ENCODE data around the gene METTL6. TPM values are rescaled to one million over a fixed set of nuclear protein-coding genes. Genes with fewer than 3 reads are reported as not detected.

The METTL6 gene
- total RNA-seq, 1 experiment from 2014 or later: 24.4 TPM

GRCh38 chr3:15429080-15429479 lies 1.7 kb upstream of the METTL6 start:
- DNase-seq (ENCODE audit: low spot score): no peak
- TF ChIP-seq EZH2 (IDR thresholded peaks at IDR 0.05; ENCODE audit: borderline replicate concordance, low read depth, low read length, poor library complexity, severe bottlenecking) (no peak), CTCF (conservative IDR thresholded peaks at IDR 0.05; ENCODE audit: low read depth, low read length) (no peak)
- H3K4me3 ChIP-seq (ENCODE audit: low read depth, low read length, poor library complexity, severe bottlenecking): peak overlapping the region; percentile 79
- H3K4me1 ChIP-seq (ENCODE audit: insufficient read depth, low read length, poor library complexity, severe bottlenecking): peaks cover 10% of the 10 kb centered on the region
- H3K27me3 ChIP-seq (replicated peaks; ENCODE audit: insufficient read depth, low read depth, low read length, poor library complexity): no peaks in the 10 kb centered on the region
- CTCF ChIA-PET: no interaction called here
- H3K36me3 ChIP-seq (ENCODE audit: insufficient read depth, low read length, poor library complexity, severe bottlenecking): peaks cover 36% of the 10 kb centered on the region
- intact Hi-C loops (cut with micrococcal nuclease; ENCODE audit: unreplicated experiment): no loop called here
- POLR2A ChIA-PET (ENCODE audit: low non-redundant PET): no interaction called here
- no peak overlapping the region for H3K27ac ChIP-seq (ENCODE audit: low read depth, low read length, poor library complexity, severe bottlenecking)
- no TSS peak for BruUV-seq (replicated peaks)
- H3K9me3 ChIP-seq (ENCODE audit: low read depth, low read length, poor library complexity, severe bottlenecking): no peaks in the 10 kb centered on the region

- intact Hi-C loops (cut with micrococcal nuclease; ENCODE audit: unreplicated experiment): no loop called here
- H3K27ac ChIP-seq (ENCODE audit: low read depth, low read length, poor library complexity, severe bottlenecking): peak overlapping the region; percentile 73
Measured at GRCh38 chr3:15428539-15428938, 1.2 kb upstream of the METTL6 start.

GRCh38 chr3:15427981-15428380 lies 637 bp upstream of the METTL6 start:
- POLR2A ChIA-PET (ENCODE audit: low non-redundant PET): no interaction called here
- DNase-seq (ENCODE audit: low spot score): peak; percentile 5
- H3K36me3 ChIP-seq (ENCODE audit: insufficient read depth, low read length, poor library complexity, severe bottlenecking): peaks cover 36% of the 10 kb centered on the region

More at GRCh38 chr3:15428539-15428938, 1.2 kb upstream of the METTL6 start:
- Histone ChIP-seq H3K9me3 (ENCODE audit: low read depth, low read length, poor library complexity, severe bottlenecking) (no peaks in the 10 kb centered on the region), H3K4me1 (ENCODE audit: insufficient read depth, low read length, poor library complexity, severe bottlenecking) (peaks cover 10% of the 10 kb centered on the region), H3K36me3 (ENCODE audit: insufficient read depth, low read length, poor library complexity, severe bottlenecking) (peaks cover 36% of the 10 kb centered on the region), H3K27me3 (replicated peaks; ENCODE audit: insufficient read depth, low read depth, low read length, poor library complexity) (no peaks in the 10 kb centered on the region), H3K4me3 (ENCODE audit: low read depth, low read length, poor library complexity, severe bottlenecking) (peak overlapping the region; percentile 79)
- ChIA-PET CTCF (no interaction called here), POLR2A (ENCODE audit: low non-redundant PET) (no interaction called here)
- TSS peak; percentile 50 for BruUV-seq (replicated peaks)
- no peak for DNase-seq (ENCODE audit: low spot score)
- TF ChIP-seq CTCF (conservative IDR thresholded peaks at IDR 0.05; ENCODE audit: low read depth, low read length) (no peak), EZH2 (IDR thresholded peaks at IDR 0.05; ENCODE audit: borderline replicate concordance, low read depth, low read length, poor library complexity, severe bottlenecking) (no peak)

More at GRCh38 chr3:15427981-15428380, 637 bp upstream of the METTL6 start:
- Histone ChIP-seq H3K27me3 (replicated peaks; ENCODE audit: insufficient read depth, low read depth, low read length, poor library complexity) (no peaks in the 10 kb centered on the region), H3K27ac (ENCODE audit: low read depth, low read length, poor library complexity, severe bottlenecking) (peak overlapping the region; percentile 73), H3K4me3 (ENCODE audit: low read depth, low read length, poor library complexity, severe bottlenecking) (peak overlapping the region; percentile 79), H3K9me3 (ENCODE audit: low read depth, low read length, poor library complexity, severe bottlenecking) (no peaks in the 10 kb centered on the region), H3K4me1 (ENCODE audit: insufficient read depth, low read length, poor library complexity, severe bottlenecking) (peaks cover 10% of the 10 kb centered on the region)
- intact Hi-C loops (cut with micrococcal nuclease; ENCODE audit: unreplicated experiment): no loop called here
- CTCF ChIA-PET: no interaction called here
- BruUV-seq (replicated peaks): no TSS peak
- TF ChIP-seq EZH2 (IDR thresholded peaks at IDR 0.05; ENCODE audit: borderline replicate concordance, low read depth, low read length, poor library complexity, severe bottlenecking) (no peak), CTCF (conservative IDR thresholded peaks at IDR 0.05; ENCODE audit: low read depth, low read length) (no peak)

All from A673 (cell line).